DMS79 (cell line): ENCODE measurements around the gene NPIPB4.
"Not testable (repeated sequence)": the region's sequence is repeated elsewhere in the genome, so short reads cannot be mapped to it uniquely, and the experiment has no call there.

Source experiments
- DNase-seq: peaks from one replicate; lab custom pipeline; 2025; lab: John Stamatoyannopoulos, UW

Gene NPIPB4

DNA sequence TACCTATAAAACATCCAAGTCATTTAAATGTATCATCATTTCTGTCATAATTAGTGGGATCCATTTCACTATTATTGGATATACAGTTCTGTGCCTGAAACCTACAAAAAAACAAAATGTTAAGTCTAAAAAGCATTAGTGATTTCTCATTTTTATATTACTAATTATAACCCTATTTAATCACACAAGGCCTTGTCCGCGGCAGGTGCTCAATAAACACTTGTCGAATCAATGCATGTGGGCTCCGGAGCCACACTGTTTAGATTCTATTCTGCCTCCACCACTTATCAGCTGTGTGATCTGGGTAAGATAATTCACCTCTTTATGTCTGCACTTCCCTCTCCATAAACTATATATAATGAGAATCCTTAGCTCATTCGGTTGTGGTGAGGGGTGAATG lies at the start of gene NPIPB4:
Gene NPIPB4 (minus strand): TSS at position 101 of the 400 bp plus-strand sequence. CDS start 378 bp downstream, outside the sequence.
- not testable (repeated sequence) for DNase-seq

GRCh38 chr16:21898998-21899397 lies 41.4 kb upstream of the NPIPB4 start:
- not testable (repeated sequence) for DNase-seq

GRCh38 chr16:21881988-21882387 lies 24.4 kb upstream of the NPIPB4 start:
- DNase-seq = not testable (repeated sequence)

DNA sequence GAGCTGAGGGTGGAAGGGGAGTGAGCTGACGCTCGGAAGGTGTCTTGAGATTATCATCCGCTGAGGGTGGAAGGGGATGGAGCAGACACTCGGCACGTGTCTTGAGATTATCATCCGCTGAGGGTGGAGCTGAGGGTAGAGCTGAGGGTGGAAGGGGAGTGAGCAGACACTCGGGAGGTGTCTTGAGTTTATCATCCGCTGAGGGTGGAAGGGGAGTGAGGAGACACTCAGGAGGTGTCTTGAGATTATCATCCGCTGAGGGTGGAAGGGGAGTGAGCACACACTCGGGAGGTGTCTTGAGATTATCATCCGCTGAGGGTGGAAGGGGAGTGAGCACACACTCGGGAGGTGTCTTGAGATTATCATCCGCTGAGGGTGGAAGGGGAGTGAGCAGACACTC lies 20.4 kb downstream of the NPIPB4 start:
- DNase-seq = not testable (repeated sequence)

- DNase-seq = not testable (repeated sequence)
Measured at GRCh38 chr16:21836334-21836733, 21.2 kb downstream of the NPIPB4 start.

DNA sequence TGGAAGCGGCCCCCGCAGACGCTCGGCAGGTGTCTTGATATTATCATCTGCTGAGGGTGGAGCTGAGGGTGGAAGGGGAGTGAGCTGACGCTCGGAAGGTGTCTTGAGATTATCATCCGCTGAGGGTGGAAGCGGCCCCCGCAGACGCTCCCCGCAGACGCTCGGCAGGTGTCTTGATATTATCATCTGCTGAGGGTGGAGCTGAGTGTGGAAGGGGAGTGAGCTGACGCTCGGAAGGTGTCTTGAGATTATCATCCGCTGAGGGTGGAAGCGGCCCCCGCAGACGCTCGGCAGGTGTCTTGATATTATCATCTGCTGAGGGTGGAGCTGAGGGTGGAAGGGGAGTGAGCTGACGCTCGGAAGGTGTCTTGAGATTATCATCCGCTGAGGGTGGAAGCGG lies 21.8 kb downstream of the NPIPB4 start:
- DNase-seq = not testable (repeated sequence)

- not testable (repeated sequence) for DNase-seq
Measured at GRCh38 chr16:21834211-21834610, 23.3 kb downstream of the NPIPB4 start.

GRCh38 chr16:21829929-21830328 lies 27.6 kb downstream of the NPIPB4 start:
- peak; percentile 18 for DNase-seq

- not testable (repeated sequence) for DNase-seq
Measured at GRCh38 chr16:21826067-21826706, 31.4 kb downstream of the NPIPB4 start.

- DNase-seq = not testable (repeated sequence)
Measured at GRCh38 chr16:21825526-21825925, 32.0 kb downstream of the NPIPB4 start.

DNA sequence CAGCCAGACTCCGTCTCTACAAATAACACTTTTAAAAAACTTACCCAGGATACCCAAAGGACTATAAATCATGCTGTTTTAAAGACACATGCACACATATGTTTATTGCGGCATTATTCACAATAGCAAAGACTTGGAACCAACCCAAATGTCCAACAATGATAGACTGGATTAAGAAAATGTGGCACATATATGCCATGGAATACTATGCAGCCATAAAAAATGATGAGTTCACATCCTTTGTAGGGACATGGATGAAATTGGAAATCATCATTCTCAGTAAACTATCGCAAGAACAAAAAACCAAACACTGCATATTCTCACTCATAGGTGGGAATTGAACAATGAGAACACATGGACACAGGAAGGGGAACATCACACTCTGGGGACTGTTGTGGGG lies 34.3 kb downstream of the NPIPB4 start:
- not testable (repeated sequence) for DNase-seq

- DNase-seq = not testable (repeated sequence)
Measured at GRCh38 chr16:21820908-21821465, 36.6 kb downstream of the NPIPB4 start.

DNA sequence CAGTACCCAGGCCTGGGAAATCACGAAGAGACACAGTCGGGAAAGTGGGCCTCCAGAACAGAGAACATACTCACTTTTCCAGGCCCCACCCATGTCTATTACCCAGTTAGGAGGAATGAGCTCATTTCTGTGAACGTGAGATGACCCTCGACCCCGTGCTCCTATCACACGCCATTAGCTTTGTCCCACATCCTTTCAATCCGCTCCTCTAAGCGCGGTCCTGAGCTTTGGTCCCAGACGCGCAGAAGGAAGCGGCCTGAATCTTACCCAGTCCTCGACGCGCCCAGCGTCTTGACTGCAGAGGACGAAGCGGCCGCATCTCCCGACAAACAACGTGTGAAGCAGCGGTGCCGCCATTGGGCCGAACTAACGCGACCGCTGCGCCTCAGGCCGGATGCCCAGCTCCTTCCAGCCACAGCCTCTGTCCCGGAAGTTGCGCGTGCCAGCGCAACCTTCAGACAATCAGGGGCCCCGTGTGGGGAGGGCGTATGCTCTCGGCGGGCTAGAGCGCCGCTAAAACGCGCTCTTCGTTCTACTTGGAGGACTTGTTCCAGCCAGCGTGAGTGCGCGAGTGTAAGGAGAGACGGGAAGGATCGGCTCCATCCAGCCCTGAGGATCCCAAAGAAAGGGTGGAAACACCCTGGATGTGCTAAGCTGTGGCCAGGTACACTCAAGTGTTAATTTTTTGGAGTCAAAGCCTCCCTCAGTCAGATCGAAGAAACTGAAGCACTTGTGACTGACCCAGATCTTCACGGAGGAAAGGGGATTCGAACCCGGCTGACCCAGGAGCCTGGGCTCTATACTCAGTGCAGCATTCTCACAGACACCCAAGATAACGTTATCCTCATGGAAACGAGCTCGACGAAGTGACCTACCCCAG lies 37.3 kb downstream of the NPIPB4 start:
- DNase-seq = peak; percentile 73

DNA sequence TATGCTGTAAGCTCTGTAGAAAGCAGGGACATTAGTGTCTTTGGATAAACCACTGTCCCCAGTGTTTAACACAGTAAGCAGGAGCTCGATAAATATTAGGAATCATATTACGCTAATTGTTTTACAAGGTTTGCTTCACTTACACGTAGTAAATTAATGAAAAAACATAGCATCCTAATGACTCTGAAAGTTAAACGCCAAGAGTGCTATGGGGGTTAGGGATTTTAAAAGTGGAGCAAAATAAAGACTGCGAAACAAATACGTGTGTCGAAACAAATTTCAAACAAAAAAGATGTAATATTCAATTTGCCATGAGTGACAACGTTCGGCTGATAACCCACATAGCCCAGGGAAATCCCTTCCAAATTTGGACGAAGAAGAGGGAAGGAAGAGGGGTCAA lies 37.9 kb downstream of the NPIPB4 start:
- not testable (repeated sequence) for DNase-seq

DNA sequence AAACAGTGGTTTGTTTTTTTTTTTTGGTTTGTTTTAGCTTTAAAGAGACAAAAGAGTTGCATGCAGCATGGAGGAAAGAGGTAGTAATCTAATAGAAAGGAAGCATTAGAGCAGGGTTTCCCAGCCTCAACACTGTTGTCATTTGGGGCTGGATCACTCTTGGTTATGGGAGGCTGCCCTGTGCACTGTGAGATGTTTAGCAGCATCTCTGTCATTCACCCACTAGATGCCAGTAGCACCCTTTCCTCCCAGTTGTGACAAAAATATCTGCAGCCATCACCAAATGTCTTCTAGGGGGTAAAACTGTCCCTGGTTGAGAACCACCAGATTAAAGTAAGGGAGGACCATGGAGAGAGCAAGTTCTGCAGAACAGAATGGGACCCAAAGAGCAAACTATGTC lies 40.5 kb downstream of the NPIPB4 start:
- not testable (repeated sequence) for DNase-seq

DNA sequence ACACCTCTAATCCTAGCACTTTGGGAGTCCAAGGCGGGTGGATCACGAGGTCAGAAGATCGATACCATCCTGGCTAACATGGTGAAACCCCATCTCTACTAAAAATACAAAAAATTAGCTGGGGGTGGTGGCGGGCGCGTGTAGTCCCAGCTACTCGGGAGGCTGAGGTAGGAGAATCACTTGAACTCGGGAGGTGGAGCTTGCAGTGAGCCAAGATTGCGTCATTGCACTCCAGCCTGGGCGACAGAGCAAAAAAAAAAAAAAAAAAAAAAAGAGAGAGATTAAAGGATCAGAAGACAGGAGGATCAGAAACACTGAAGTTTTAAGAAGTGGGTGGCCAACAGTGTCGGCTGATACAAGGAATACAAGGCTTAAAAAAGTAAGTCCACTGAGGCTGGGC lies 41.9 kb downstream of the NPIPB4 start:
- DNase-seq = not testable (repeated sequence)

- not testable (repeated sequence) for DNase-seq
Measured at GRCh38 chr16:21802375-21802663, 55.2 kb downstream of the NPIPB4 start.

- not testable (repeated sequence) for DNase-seq
Measured at GRCh38 chr16:21801538-21802374, 55.8 kb downstream of the NPIPB4 start.

DNA sequence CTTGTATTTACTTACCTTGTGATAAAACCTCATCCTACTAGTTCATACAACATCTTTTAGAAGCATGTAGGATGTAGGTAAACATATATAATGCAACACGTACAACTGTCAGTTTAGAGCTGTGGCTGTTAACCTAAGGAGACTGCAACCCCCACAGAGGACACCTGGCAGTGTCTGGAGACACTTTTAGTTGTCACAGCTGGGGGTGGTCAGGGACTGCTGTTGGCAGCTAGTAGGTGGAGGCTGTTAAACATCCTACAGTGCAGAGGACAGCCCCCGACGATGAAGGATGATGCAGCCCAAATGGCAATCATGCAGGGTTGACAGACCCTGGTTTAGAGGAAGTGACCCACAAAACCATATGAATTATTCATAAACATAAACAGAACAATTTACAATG lies 59.0 kb downstream of the NPIPB4 start:
- DNase-seq = not testable (repeated sequence)

DNA sequence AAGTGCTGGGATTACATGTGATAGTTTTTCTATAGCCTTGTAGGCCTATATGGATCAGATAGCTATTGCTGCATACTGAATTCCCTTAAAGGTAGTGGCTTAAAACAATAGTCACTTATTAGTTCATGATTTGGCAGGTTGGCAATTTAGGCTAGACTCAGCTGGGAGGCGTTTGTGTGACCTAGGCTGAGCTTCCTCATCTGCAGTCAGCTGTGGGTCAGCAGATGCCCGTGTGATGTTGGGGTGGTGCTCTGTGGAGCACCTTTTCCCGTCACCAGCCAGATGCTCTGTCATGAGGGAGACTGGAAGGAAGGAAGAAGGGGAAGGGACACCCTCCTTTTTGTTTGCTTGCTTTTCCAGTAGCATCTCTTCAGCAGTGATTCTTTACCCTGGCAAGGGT lies 64.2 kb downstream of the NPIPB4 start:
- DNase-seq = not testable (repeated sequence)

- DNase-seq = not testable (repeated sequence)
Measured at GRCh38 chr16:21790506-21790905, 67.0 kb downstream of the NPIPB4 start.
